B cell (primary cell): ENCODE results near the gene KLHL25. TPM values are rescaled to one million over a fixed set of nuclear protein-coding genes. Genes with fewer than 3 reads are reported as not detected.

ENCODE experiments used
- ATAC-seq: fragments of 200-7000 bp; cut with Tn5 transposase; one replicate; pipeline ENCODE4 v1.10.0; 2021; ENCODE audit warnings: low read depth, mild to moderate bottlenecking, moderate number of reproducible peaks, moderate library complexity
- CTCF ChIA-PET: fragments of 350-600 bp; sonication (Branson Sonifier 250); formaldehyde crosslinking; loops from one replicate; lab custom pipeline; 2021; ENCODE audit warnings: antibody characterized with exemption, inconsistent platforms; lab: Charles Lee
- POLR2A ChIA-PET: fragments of 350-600 bp; sonication (Branson Sonifier 250); formaldehyde crosslinking; loops from one replicate; lab custom pipeline; 2021; ENCODE audit warnings: antibody characterized with exemption; lab: Charles Lee
- DNase-seq: peaks from one replicate; pipeline ENCODE4 v3.0.0; 2013
- H2AFZ ChIP-seq: 2 replicates; pipeline ENCODE4 v1.6.1; 2012; ENCODE audit warnings: mild to moderate bottlenecking, low read depth, low read length; ENCODE audit not compliant: insufficient read depth, poor library complexity, severe bottlenecking
- H3K27ac ChIP-seq, 2 donors: 1 replicate in 1 of 2; 2 replicates in 1 of 2; pipeline ENCODE4 v1.5.1; 2012 to 2013; ENCODE audit warnings: low read length in 2 of 2, mild to moderate bottlenecking in 2 of 2, moderate library complexity in 1 of 2
- H3K27me3 ChIP-seq, 4 experiments: fragments of 200-600 bp in 1 of 4; sonication (generic) in 1 of 4; replicated peaks in 1 of 4; 1 replicate in 2 of 4; 2 replicates in 2 of 4; pipeline versions ENCODE4 v1.6.1 to v1.7.0; 2013 to 2016; ENCODE audit warnings: low read length in 3 of 4, mild to moderate bottlenecking in 2 of 4, mixed read lengths in 1 of 4, moderate library complexity in 1 of 4; ENCODE audit not compliant: insufficient read depth in 4 of 4, control insufficient read depth in 3 of 4; ENCODE audit errors: control extremely low read depth in 1 of 4
- H3K36me3 ChIP-seq, 2 experiments: replicated peaks in 1 of 2; 1 replicate in 1 of 2; 2 replicates in 1 of 2; pipeline versions ENCODE4 v1.6.1 to v1.7.1; 2013; ENCODE audit warnings: low read length in 1 of 2; ENCODE audit not compliant: insufficient read depth in 2 of 2, control insufficient read depth in 1 of 2; ENCODE audit errors: control extremely low read depth in 1 of 2, extremely low read depth in 1 of 2
- H3K4me1 ChIP-seq, 2 donors: fragments of 200-600 bp in 1 of 2; sonication (generic) in 1 of 2; 1 replicate in 1 of 2; 2 replicates in 1 of 2; pipeline versions ENCODE4 v1.5.1 to v1.6.1; 2013 to 2017; ENCODE audit warnings: low read length in 2 of 2; ENCODE audit not compliant: control insufficient read depth in 2 of 2, insufficient read depth in 2 of 2
- H3K4me2 ChIP-seq: replicated peaks from 2 replicates; pipeline ENCODE3; 2012; ENCODE audit warnings: mild to moderate bottlenecking, low read depth, low read length; ENCODE audit not compliant: poor library complexity, severe bottlenecking
- H3K4me3 ChIP-seq, 5 experiments: fragments of 200-600 bp in 1 of 5; sonication (generic) in 1 of 5; 1 replicate in 3 of 5; 2 replicates in 2 of 5; pipeline versions ENCODE4 v1.5.1 to v1.7.0; 2011 to 2016; ENCODE audit warnings: low read length in 4 of 5, mild to moderate bottlenecking in 4 of 5, low read depth in 2 of 5, control low read depth in 1 of 5, moderate library complexity in 1 of 5; ENCODE audit not compliant: insufficient read depth in 1 of 5; ENCODE audit errors: control extremely low read depth in 1 of 5, extremely low read depth in 1 of 5
- H3K79me2 ChIP-seq: fragments of 200-600 bp; sonication (generic); one replicate; pipeline ENCODE4 v1.6.0; 2016; ENCODE audit warnings: low read length; ENCODE audit not compliant: control insufficient read depth, insufficient read depth
- H3K9ac ChIP-seq: fragments of 200-600 bp; sonication (generic); 2 replicates; pipeline ENCODE4 v1.6.1; 2017; ENCODE audit warnings: mild to moderate bottlenecking, low read length, moderate library complexity
- H3K9me3 ChIP-seq, 3 donors: one replicate each; pipeline versions ENCODE4 v1.6.1 to v1.7.1; 2013; ENCODE audit warnings: low read length in 2 of 3; ENCODE audit not compliant: control insufficient read depth in 2 of 3, insufficient read depth in 1 of 3; ENCODE audit errors: control extremely low read depth in 1 of 3
- H4K20me1 ChIP-seq: 2 replicates; pipeline ENCODE4 v1.6.0; 2012; ENCODE audit warnings: mild to moderate bottlenecking, low read length; ENCODE audit not compliant: insufficient read depth, control insufficient read depth, poor library complexity, severe bottlenecking
- H3K27ac Mint-ChIP-seq: one replicate; pipeline ENCODE4 v1.8.0; 2021; ENCODE audit warnings: mixed read lengths
- H3K27me3 Mint-ChIP-seq: one replicate; pipeline ENCODE4 v1.8.0; 2021; ENCODE audit warnings: mixed read lengths
- H3K4me1 Mint-ChIP-seq: one replicate; pipeline ENCODE4 v1.8.0; 2021; ENCODE audit warnings: mixed read lengths
- H3K4me3 Mint-ChIP-seq: one replicate; pipeline ENCODE4 v1.8.0; 2021; ENCODE audit warnings: mixed read lengths
- H3K9me3 Mint-ChIP-seq: one replicate; pipeline ENCODE4 v1.8.0; 2022; ENCODE audit warnings: mixed read lengths; ENCODE audit not compliant: insufficient read depth
- EZH2 ChIP-seq: IDR thresholded peaks from 2 replicates; pipeline ENCODE4 v1.6.1; 2012; ENCODE audit warnings: borderline replicate concordance, low read depth, mild to moderate bottlenecking, moderate library complexity, low read length; ENCODE audit not compliant: insufficient read depth, poor library complexity, severe bottlenecking
- WGBS: methylation state at CpG from one replicate; pipeline ENCODE4 v1.1.5; 2013; ENCODE audit warnings: missing lambda C conversion rate; ENCODE audit not compliant: insufficient coverage; 5-methylcytosine and 5-hydroxymethylcytosine counted together
- intact Hi-C: fragments of 100-400 bp; cut with micrococcal nuclease; formaldehyde crosslinking; loops from one replicate; pipeline ENCODE4 v1.10.0; 2022
- polyA plus RNA-seq: library from polyadenylated mRNA; depleted of rRNA; stranded (reverse); fragments of >200 nt; gene quantifications from 2 replicates; pipeline ENCODE4 v1.2.3, GENCODE V29; 2012
- total RNA-seq, 2 donors: library from RNA; stranded (reverse); fragments of 120-200 nt in 1 of 2; gene quantifications; 1 replicate in 1 of 2; 2 replicates in 1 of 2; pipeline versions ENCODE4 v1.2.3 to v1.2.4, GENCODE V29; 2013 to 2022
- TF ChIP-seq, protein P1 (sequence below): fragments of 200-600 bp; IDR thresholded peaks from one replicate; pipeline ENCODE4 v1.8.0; 2022; ENCODE audit warnings: antibody characterized with exemption, mild to moderate bottlenecking

The KLHL25 gene
- total and polyA plus RNA-seq, 2 donors (not counting 1 experiment from before 2014, with no cell fraction given) = 1.1 to 3.3 TPM

- H3K4me2 ChIP-seq = no peak overlapping the region
- no peak overlapping the region for H3K4me3 ChIP-seq
- H4K20me1 ChIP-seq = peaks cover 30% of the 10 kb centered on the region
- no peaks in the 10 kb centered on the region for H3K9me3 ChIP-seq
- CTCF ChIA-PET = interaction anchor here (2.4 to 4.3 kb wide), 2 partner anchors 11 to 100 kb away, joined by 6 to 31 read pairs; no protein-coding TSS in a partner anchor
- intact Hi-C loops = no loop called here
- no peaks in the 10 kb centered on the region for H3K9me3 Mint-ChIP-seq
- H3K27me3 Mint-ChIP-seq = no peaks in the 10 kb centered on the region
- DNase-seq (no peak), ATAC-seq (no peak)
- no peak for TF ChIP-seq EZH2
- TF ChIP-seq, protein P1, sequence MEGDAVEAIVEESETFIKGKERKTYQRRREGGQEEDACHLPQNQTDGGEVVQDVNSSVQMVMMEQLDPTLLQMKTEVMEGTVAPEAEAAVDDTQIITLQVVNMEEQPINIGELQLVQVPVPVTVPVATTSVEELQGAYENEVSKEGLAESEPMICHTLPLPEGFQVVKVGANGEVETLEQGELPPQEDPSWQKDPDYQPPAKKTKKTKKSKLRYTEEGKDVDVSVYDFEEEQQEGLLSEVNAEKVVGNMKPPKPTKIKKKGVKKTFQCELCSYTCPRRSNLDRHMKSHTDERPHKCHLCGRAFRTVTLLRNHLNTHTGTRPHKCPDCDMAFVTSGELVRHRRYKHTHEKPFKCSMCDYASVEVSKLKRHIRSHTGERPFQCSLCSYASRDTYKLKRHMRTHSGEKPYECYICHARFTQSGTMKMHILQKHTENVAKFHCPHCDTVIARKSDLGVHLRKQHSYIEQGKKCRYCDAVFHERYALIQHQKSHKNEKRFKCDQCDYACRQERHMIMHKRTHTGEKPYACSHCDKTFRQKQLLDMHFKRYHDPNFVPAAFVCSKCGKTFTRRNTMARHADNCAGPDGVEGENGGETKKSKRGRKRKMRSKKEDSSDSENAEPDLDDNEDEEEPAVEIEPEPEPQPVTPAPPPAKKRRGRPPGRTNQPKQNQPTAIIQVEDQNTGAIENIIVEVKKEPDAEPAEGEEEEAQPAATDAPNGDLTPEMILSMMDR = no peak
- H3K9ac ChIP-seq = no peak overlapping the region
- H3K4me1 Mint-ChIP-seq = no peaks in the 10 kb centered on the region
- H3K27me3 ChIP-seq = no peaks in the 10 kb centered on the region
- POLR2A ChIA-PET = no interaction called here
- H3K4me3 Mint-ChIP-seq = no peak overlapping the region
- peaks cover 0 to 87% of the 10 kb centered on the region in 2 experiments for H3K36me3 ChIP-seq
- H3K4me1 ChIP-seq = no peaks in the 10 kb centered on the region
- no peak overlapping the region for H3K27ac ChIP-seq
- H3K27ac Mint-ChIP-seq = no peak overlapping the region
- peaks cover 5% of the 10 kb centered on the region for H3K79me2 ChIP-seq
- WGBS = 97% methylated on average over 20 of the region's 20 CpGs
- H2AFZ ChIP-seq = no peak overlapping the region
Observed at GRCh38 chr15:85741021-85741421, 53.7 kb downstream of the KLHL25 start.

DNA sequence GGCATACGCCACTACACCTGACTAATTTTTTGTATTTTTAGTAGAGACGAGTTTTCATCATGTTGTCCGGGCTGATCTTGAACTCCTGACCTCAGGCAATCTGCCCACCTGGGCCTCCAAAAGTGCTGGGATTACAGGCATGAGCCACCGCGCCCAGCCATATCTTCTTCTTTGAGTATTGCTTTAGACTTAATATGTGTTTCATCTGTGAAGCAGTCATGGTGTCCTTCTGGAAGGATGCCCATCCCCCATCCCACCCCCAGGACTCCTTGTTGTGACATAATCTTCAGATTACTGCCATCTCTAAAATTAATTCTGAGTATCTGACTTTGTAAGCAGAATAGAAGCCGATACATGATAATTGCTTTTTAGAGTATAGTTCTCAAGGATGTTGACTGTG lies 57.7 kb downstream of the KLHL25 start:
- Mint-ChIP-seq H3K9me3 (no peaks in the 10 kb centered on the region), H3K4me3 (no peak overlapping the region), H3K27me3 (no peaks in the 10 kb centered on the region), H3K27ac (no peak overlapping the region), H3K4me1 (no peaks in the 10 kb centered on the region)
- Histone ChIP-seq H3K4me1 (no peaks in the 10 kb centered on the region), H3K36me3 (peaks cover 11 to 83% of the 10 kb centered on the region in 2 experiments), H3K9me3 (peaks cover 1 to 9% (median 5%) of the 10 kb centered on the region in 3 donors), H3K27ac (no peak overlapping the region), H3K4me3 (no peak overlapping the region), H2AFZ (no peak overlapping the region), H3K79me2 (peaks cover 5% of the 10 kb centered on the region), H3K27me3 (no peaks in the 10 kb centered on the region), H4K20me1 (peaks cover 10% of the 10 kb centered on the region), H3K4me2 (no peak overlapping the region), H3K9ac (no peak overlapping the region)
- DNase-seq = no peak
- 100% methylated on average over 2 of the region's 6 CpGs for WGBS
- no peak for ATAC-seq
- intact Hi-C loops = no loop called here
- ChIA-PET POLR2A (no interaction called here), CTCF (no interaction called here)
- no peak for TF ChIP-seq EZH2
- TF ChIP-seq, protein P1 = no peak
